Activated CD4-positive, alpha-beta T cell treated with anti-CD3 and anti-CD28 coated beads for 36 hours (primary cell): ENCODE data around the gene DDX19B. TPM values are rescaled to one million over a fixed set of nuclear protein-coding genes. Genes with fewer than 3 reads are reported as not detected.
"Not testable (repeated sequence)": the region's sequence is repeated elsewhere in the genome, so short reads cannot be mapped to it uniquely, and the experiment has no call there.

Source experiments
- ATAC-seq: fragments of 200-7000 bp; cut with Tn5 transposase; one replicate; pipeline ENCODE4 v1.10.0; 2021; ENCODE audit warnings: mild to moderate bottlenecking, moderate library complexity
- CTCF ChIA-PET: fragments of 350-600 bp; sonication (Branson Sonifier 250); formaldehyde crosslinking; loops from one replicate; lab custom pipeline; 2021; ENCODE audit warnings: antibody characterized with exemption; lab: Charles Lee
- POLR2A ChIA-PET: fragments of 350-600 bp; sonication (Branson Sonifier 250); formaldehyde crosslinking; loops from one replicate; lab custom pipeline; 2021; ENCODE audit warnings: antibody characterized with exemption, inconsistent platforms; lab: Charles Lee
- DNase-seq: peaks from one replicate; pipeline ENCODE4 v3.0.0-alpha.2; 2020
- H3K27ac Mint-ChIP-seq: one replicate; pipeline ENCODE4 v1.8.0; 2021; ENCODE audit warnings: mixed read lengths
- H3K27me3 Mint-ChIP-seq: one replicate; pipeline ENCODE4 v1.8.0; 2021; ENCODE audit warnings: mixed read lengths
- H3K36me3 Mint-ChIP-seq: one replicate; pipeline ENCODE4 v1.8.0; 2021; ENCODE audit warnings: low read depth, mixed read lengths
- H3K4me1 Mint-ChIP-seq: one replicate; pipeline ENCODE4 v1.8.0; 2021; ENCODE audit warnings: mixed read lengths
- H3K4me3 Mint-ChIP-seq: one replicate; pipeline ENCODE4 v1.8.0; 2021; ENCODE audit warnings: mild to moderate bottlenecking, moderate library complexity, mixed read lengths
- H3K9me3 Mint-ChIP-seq: one replicate; pipeline ENCODE4 v1.8.0; 2021; ENCODE audit warnings: low read depth, mixed read lengths
- intact Hi-C, 2 experiments: fragments of 100-400 bp; cut with DNase I in 1 of 2; cut with micrococcal nuclease in 1 of 2; formaldehyde crosslinking; loops; one replicate each; pipeline versions ENCODE4 v1.14.2 to v1.15.1; 2022 to 2024; cut with DNase I, micrococcal nuclease
- total RNA-seq, 2 experiments: library from RNA; stranded (reverse); gene quantifications; one replicate each; pipeline ENCODE4 v1.2.3, GENCODE V29; 2021

The DDX19B gene
- total RNA-seq, 2 experiments from 2014 or later, result 32.3 to 34.7 TPM

- H3K27ac Mint-ChIP-seq, result no peak overlapping the region
- DNase-seq (no peak), ATAC-seq (no peak)
- intact Hi-C loops, result loop anchor here in 1 of 2 experiments (5.0 kb wide), 1 partner anchor 1217 kb away; the partner anchor contains the start of genes CHTF8 and UTP4
- H3K4me1 Mint-ChIP-seq, result peaks cover 36% of the 10 kb centered on the region
- no peaks in the 10 kb centered on the region for H3K9me3 Mint-ChIP-seq
- H3K36me3 Mint-ChIP-seq, result peaks cover 33% of the 10 kb centered on the region
- ChIA-PET CTCF (no interaction called here), POLR2A (no interaction called here)
- H3K27me3 Mint-ChIP-seq, result no peaks in the 10 kb centered on the region
- H3K4me3 Mint-ChIP-seq, result no peak overlapping the region
These were observed 50.0 kb downstream of the DDX19B start for GRCh38 chr16:70348991-70349390.

- peak overlapping the region; percentile 72 for H3K27ac Mint-ChIP-seq
- no peaks in the 10 kb centered on the region for H3K9me3 Mint-ChIP-seq
- H3K4me1 Mint-ChIP-seq, result peaks cover 36% of the 10 kb centered on the region
- ATAC-seq (peak; percentile 34), DNase-seq (peak; percentile 21)
- ChIA-PET POLR2A (interaction anchor here (0.6 kb wide), 1 partner anchor 185 kb away, joined by 3 read pairs; no protein-coding TSS in a partner anchor), CTCF (interaction anchor here (0.8 kb wide), 1 partner anchor 190 kb away, joined by 4 read pairs; no protein-coding TSS in a partner anchor)
- H3K4me3 Mint-ChIP-seq, result no peak overlapping the region
- H3K36me3 Mint-ChIP-seq, result peaks cover 37% of the 10 kb centered on the region
- no peaks in the 10 kb centered on the region for H3K27me3 Mint-ChIP-seq
- intact Hi-C loops, result loop anchor here in 1 of 2 experiments (5.0 kb wide), 1 partner anchor 1217 kb away; the partner anchor contains the start of genes CHTF8 and UTP4
These were observed 50.8 kb downstream of the DDX19B start for GRCh38 chr16:70349783-70350182.

- no peaks in the 10 kb centered on the region for H3K27me3 Mint-ChIP-seq
- no peak overlapping the region for H3K27ac Mint-ChIP-seq
- no peaks in the 10 kb centered on the region for H3K4me1 Mint-ChIP-seq
- no peak for DNase-seq
- intact Hi-C loops, result no loop called here
- H3K4me3 Mint-ChIP-seq, result no peak overlapping the region
- peaks cover 38% of the 10 kb centered on the region for H3K36me3 Mint-ChIP-seq
- ChIA-PET CTCF (interaction anchor here (0.8 kb wide), 1 partner anchor 10 kb away, joined by 3 read pairs; no protein-coding TSS in a partner anchor), POLR2A (interaction anchor here (1.0 kb wide), 1 partner anchor 22 kb away, joined by 3 read pairs; no protein-coding TSS in a partner anchor)
- no peaks in the 10 kb centered on the region for H3K9me3 Mint-ChIP-seq
- ATAC-seq, result no peak
These were observed 60.6 kb downstream of the DDX19B start for GRCh38 chr16:70359552-70359951.

GRCh38 chr16:70364399-70364798 lies 65.4 kb downstream of the DDX19B start:
- Mint-ChIP-seq H3K27ac (peak overlapping the region; percentile 55), H3K9me3 (no peaks in the 10 kb centered on the region), H3K36me3 (peaks cover 44% of the 10 kb centered on the region), H3K4me1 (no peaks in the 10 kb centered on the region), H3K27me3 (no peaks in the 10 kb centered on the region), H3K4me3 (no peak overlapping the region)
- DNase-seq (peak; percentile 8), ATAC-seq (peak; percentile 30)
- intact Hi-C loops, result no loop called here
- CTCF ChIA-PET, result no interaction called here
- POLR2A ChIA-PET, result no interaction called here

GRCh38 chr16:70370145-70370544 lies 71.2 kb downstream of the DDX19B start:
- ChIA-PET CTCF (interaction anchor here (0.6 to 2.4 kb wide), 13 partner anchors 10 to 683 kb away, joined by 3 to 10 read pairs (median 3); no protein-coding TSS in a partner anchor), POLR2A (interaction anchor here (0.6 to 1.0 kb wide), 2 partner anchors 10 to 84 kb away, joined by 3 to 4 read pairs; partner anchors contain the start of gene FCSK)
- peaks cover 51% of the 10 kb centered on the region for H3K36me3 Mint-ChIP-seq
- H3K4me3 Mint-ChIP-seq, H3K27me3 Mint-ChIP-seq, H3K27ac Mint-ChIP-seq, H3K4me1 Mint-ChIP-seq, H3K9me3 Mint-ChIP-seq: not testable (repeated sequence)
- peak; percentile 82 for ATAC-seq
- intact Hi-C loops, result loop anchor here in 1 of 2 experiments (1.0 to 5.0 kb wide), 2 partner anchors 283 to 402 kb away; no protein-coding TSS in a partner anchor
- peak; percentile 63 for DNase-seq

- Mint-ChIP-seq H3K27ac (no peak overlapping the region), H3K9me3 (no peaks in the 10 kb centered on the region), H3K27me3 (no peaks in the 10 kb centered on the region), H3K4me1 (peaks cover 4% of the 10 kb centered on the region), H3K36me3 (peaks cover 51% of the 10 kb centered on the region), H3K4me3 (no peak overlapping the region)
- no peak for DNase-seq
- ATAC-seq, result no peak
- intact Hi-C loops, result loop anchor here in 1 of 2 experiments (1.0 to 5.0 kb wide), 2 partner anchors 282 to 401 kb away; no protein-coding TSS in a partner anchor
- POLR2A ChIA-PET, result no interaction called here
- CTCF ChIA-PET, result interaction anchor here (1.5 to 2.4 kb wide), 3 partner anchors 10 to 400 kb away, joined by 6 to 10 read pairs (median 7); no protein-coding TSS in a partner anchor
These were observed 71.9 kb downstream of the DDX19B start for GRCh38 chr16:70370924-70371323.

GRCh38 chr16:70372921-70373728 lies 74.1 kb downstream of the DDX19B start:
- CTCF ChIA-PET, result interaction anchor here (1.0 kb wide), 1 partner anchor 13 kb away, joined by 4 read pairs; no protein-coding TSS in a partner anchor
- no peak overlapping the region for H3K27ac Mint-ChIP-seq
- H3K4me1 Mint-ChIP-seq, result peaks cover 7% of the 10 kb centered on the region
- ATAC-seq (no peak), DNase-seq (no peak)
- H3K9me3 Mint-ChIP-seq, result no peaks in the 10 kb centered on the region
- POLR2A ChIA-PET, result no interaction called here
- no peaks in the 10 kb centered on the region for H3K27me3 Mint-ChIP-seq
- intact Hi-C loops, result loop anchor here in 1 of 2 experiments (5.0 kb wide), 1 partner anchor 399 kb away; no protein-coding TSS in a partner anchor
- peaks cover 52% of the 10 kb centered on the region for H3K36me3 Mint-ChIP-seq
- H3K4me3 Mint-ChIP-seq, result no peak overlapping the region

GRCh38 chr16:70374213-70374612 lies 75.2 kb downstream of the DDX19B start:
- POLR2A ChIA-PET, result interaction anchor here (0.7 to 0.8 kb wide), 2 partner anchors 28 to 188 kb away, joined by 3 to 4 read pairs; partner anchors contain the start of gene DDX19A
- peaks cover 8% of the 10 kb centered on the region for H3K4me1 Mint-ChIP-seq
- no peaks in the 10 kb centered on the region for H3K9me3 Mint-ChIP-seq
- ATAC-seq, result no peak
- intact Hi-C loops, result loop anchor here in 1 of 2 experiments (5.0 kb wide), 1 partner anchor 398 kb away; no protein-coding TSS in a partner anchor
- CTCF ChIA-PET, result interaction anchor here (0.7 kb wide), 1 partner anchor 274 kb away, joined by 3 read pairs; no protein-coding TSS in a partner anchor
- peaks cover 47% of the 10 kb centered on the region for H3K36me3 Mint-ChIP-seq
- DNase-seq, result no peak
- no peak overlapping the region for H3K4me3 Mint-ChIP-seq
- no peaks in the 10 kb centered on the region for H3K27me3 Mint-ChIP-seq
- H3K27ac Mint-ChIP-seq, result no peak overlapping the region

GRCh38 chr16:70375636-70376611 lies 76.9 kb downstream of the DDX19B start:
- DNase-seq (no peak), ATAC-seq (no peak)
- Mint-ChIP-seq H3K4me1 (peaks cover 9% of the 10 kb centered on the region), H3K27me3 (no peaks in the 10 kb centered on the region), H3K9me3 (no peaks in the 10 kb centered on the region), H3K27ac (peak overlapping the region; percentile 34), H3K4me3 (no peak overlapping the region), H3K36me3 (peaks cover 41% of the 10 kb centered on the region)
- POLR2A ChIA-PET, result no interaction called here
- CTCF ChIA-PET, result no interaction called here
- intact Hi-C loops, result no loop called here

GRCh38 chr16:70377782-70378181 lies 78.8 kb downstream of the DDX19B start:
- peak overlapping the region; percentile 79 for H3K27ac Mint-ChIP-seq
- H3K27me3 Mint-ChIP-seq, result no peaks in the 10 kb centered on the region
- H3K4me3 Mint-ChIP-seq, result peak overlapping the region; percentile 15
- DNase-seq (no peak), ATAC-seq (no peak)
- peaks cover 30% of the 10 kb centered on the region for H3K36me3 Mint-ChIP-seq
- H3K4me1 Mint-ChIP-seq, result peaks cover 12% of the 10 kb centered on the region
- ChIA-PET POLR2A (interaction anchor here (0.8 to 0.9 kb wide), 2 partner anchors 99 to 152 kb away, joined by 3 to 6 read pairs; no protein-coding TSS in a partner anchor), CTCF (interaction anchor here (0.9 to 1.2 kb wide), 3 partner anchors 40 to 276 kb away, joined by 3 to 4 read pairs (median 4); partner anchors contain the start of gene COG4)
- intact Hi-C loops, result no loop called here
- no peaks in the 10 kb centered on the region for H3K9me3 Mint-ChIP-seq
